Measurements from ENCODE around the gene KDM6A. TPM values are rescaled to one million over a fixed set of nuclear protein-coding genes. Genes with fewer than 3 reads are reported as not detected.

KDM6A gene
- total RNA-seq, 1 donor = 20.3 TPM

DNA sequence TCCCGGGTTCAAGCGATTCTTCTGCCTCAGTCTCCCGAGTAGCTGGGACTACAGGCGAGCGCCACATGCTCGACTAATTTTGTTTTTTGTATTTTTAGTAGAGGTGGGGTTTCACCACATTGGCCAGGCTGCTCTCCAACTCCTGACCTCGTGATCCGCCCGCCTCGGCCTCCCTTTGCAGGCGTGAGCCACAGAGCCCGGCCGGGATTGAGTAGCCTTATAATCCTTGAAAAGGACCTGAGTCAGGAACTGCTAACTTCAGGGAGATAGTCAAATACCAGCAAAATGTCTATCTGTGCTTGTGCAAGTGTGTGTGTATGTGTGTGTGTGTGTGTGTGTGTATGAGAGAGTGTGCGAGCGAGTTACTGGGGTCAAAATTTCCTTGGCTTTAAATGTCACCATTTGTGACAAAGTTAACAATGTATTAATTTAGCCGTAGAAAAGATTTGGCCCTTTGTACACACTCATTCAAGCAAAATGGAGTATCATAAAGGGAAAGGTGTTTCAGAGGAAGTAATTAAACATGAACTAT lies 1.8 kb upstream of the KDM6A start:
- peak overlapping the region; percentile 31 for H3K4me3 ChIP-seq (ENCODE audit: insufficient read depth, low read length)
- no peaks in the 10 kb centered on the region for H3K9me3 ChIP-seq (ENCODE audit: low read depth, low read length)
- H3K27ac ChIP-seq (ENCODE audit: low read depth, low read length) = no peak overlapping the region
- H2AFZ ChIP-seq (ENCODE audit: low read length) = no peak overlapping the region
- peaks cover 6% of the 10 kb centered on the region for H4K20me1 ChIP-seq (ENCODE audit: insufficient read depth, low read length)
- TF ChIP-seq, protein P1, sequence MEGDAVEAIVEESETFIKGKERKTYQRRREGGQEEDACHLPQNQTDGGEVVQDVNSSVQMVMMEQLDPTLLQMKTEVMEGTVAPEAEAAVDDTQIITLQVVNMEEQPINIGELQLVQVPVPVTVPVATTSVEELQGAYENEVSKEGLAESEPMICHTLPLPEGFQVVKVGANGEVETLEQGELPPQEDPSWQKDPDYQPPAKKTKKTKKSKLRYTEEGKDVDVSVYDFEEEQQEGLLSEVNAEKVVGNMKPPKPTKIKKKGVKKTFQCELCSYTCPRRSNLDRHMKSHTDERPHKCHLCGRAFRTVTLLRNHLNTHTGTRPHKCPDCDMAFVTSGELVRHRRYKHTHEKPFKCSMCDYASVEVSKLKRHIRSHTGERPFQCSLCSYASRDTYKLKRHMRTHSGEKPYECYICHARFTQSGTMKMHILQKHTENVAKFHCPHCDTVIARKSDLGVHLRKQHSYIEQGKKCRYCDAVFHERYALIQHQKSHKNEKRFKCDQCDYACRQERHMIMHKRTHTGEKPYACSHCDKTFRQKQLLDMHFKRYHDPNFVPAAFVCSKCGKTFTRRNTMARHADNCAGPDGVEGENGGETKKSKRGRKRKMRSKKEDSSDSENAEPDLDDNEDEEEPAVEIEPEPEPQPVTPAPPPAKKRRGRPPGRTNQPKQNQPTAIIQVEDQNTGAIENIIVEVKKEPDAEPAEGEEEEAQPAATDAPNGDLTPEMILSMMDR (IDR thresholded peaks at IDR 0.05; ENCODE audit: extremely low read depth, low read depth, low read length) = no peak
- H3K4me2 ChIP-seq (ENCODE audit: insufficient read depth, low read length) = peak overlapping the region; percentile 85
- H3K4me1 ChIP-seq (ENCODE audit: insufficient read depth, low read length) = peaks cover 10% of the 10 kb centered on the region
- H3K36me3 ChIP-seq (ENCODE audit: insufficient read depth, low read length) = no peaks in the 10 kb centered on the region
- H3K27me3 ChIP-seq (ENCODE audit: insufficient read depth, low read length) = no peaks in the 10 kb centered on the region
- peak; percentile 86 for DNase-seq (ENCODE audit: insufficient read length, low spot score, missing footprints)
- H3K79me2 ChIP-seq (ENCODE audit: insufficient read depth, low read length) = peaks cover 41% of the 10 kb centered on the region

DNA sequence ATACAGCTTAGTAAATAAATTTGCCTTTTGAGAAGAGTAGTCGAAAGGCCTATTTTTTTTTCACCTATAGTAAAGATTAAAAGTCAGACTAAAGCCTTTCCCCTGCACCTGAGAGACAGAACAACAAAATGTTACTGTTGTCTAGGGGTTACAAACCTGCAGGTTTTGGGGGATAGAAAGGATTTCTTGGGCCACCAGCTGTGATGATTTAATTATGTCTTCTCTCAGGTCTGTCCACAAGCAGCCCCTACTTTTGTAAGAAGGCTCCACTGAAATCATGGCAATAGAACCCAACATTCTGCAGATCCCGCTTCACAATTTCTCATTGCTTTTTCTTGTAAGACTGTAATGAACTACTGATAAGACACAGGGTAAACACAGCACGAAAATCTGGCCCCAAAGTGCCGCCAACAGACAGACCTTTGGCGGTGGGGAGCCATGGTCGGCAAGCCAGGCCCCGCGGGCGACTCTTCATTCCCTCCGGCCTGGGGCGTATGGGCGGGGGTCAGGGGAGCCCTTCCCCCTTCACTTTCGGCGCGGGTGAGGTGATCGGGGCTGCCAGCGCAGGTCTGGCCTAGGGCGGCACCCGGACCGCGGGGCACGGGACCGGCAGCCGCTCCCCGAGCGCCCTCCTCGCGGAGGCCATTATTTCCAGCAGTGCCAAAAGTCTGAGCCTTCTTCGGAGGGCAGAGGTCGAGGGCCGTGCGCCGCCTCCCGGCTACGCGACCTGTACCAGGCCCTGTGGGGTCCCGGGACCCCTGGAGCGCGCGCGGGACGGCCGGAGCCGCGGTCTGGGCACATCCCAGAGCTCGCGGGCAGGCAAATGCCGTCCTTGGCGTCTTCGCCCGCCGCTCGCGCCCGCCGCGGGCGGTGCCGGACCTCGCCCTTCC lies 812 bp upstream of the KDM6A start:
- peak overlapping the region; percentile 91 for H3K4me3 ChIP-seq (ENCODE audit: insufficient read depth, low read length)
- peak overlapping the region; percentile 84 for H3K27ac ChIP-seq (ENCODE audit: low read depth, low read length)
- H3K79me2 ChIP-seq (ENCODE audit: insufficient read depth, low read length) = peaks cover 51% of the 10 kb centered on the region
- TF ChIP-seq, protein P1 (IDR thresholded peaks at IDR 0.05; ENCODE audit: extremely low read depth, low read depth, low read length) = no peak
- peaks cover 10% of the 10 kb centered on the region for H3K4me1 ChIP-seq (ENCODE audit: insufficient read depth, low read length)
- H3K9me3 ChIP-seq (ENCODE audit: low read depth, low read length) = no peaks in the 10 kb centered on the region
- peak overlapping the region; percentile 85 for H3K4me2 ChIP-seq (ENCODE audit: insufficient read depth, low read length)
- peak; percentile 90 for DNase-seq (ENCODE audit: insufficient read length, low spot score, missing footprints)
- H4K20me1 ChIP-seq (ENCODE audit: insufficient read depth, low read length) = peaks cover 12% of the 10 kb centered on the region
- no peaks in the 10 kb centered on the region for H3K27me3 ChIP-seq (ENCODE audit: insufficient read depth, low read length)
- H3K36me3 ChIP-seq (ENCODE audit: insufficient read depth, low read length) = peaks cover 3% of the 10 kb centered on the region
- H2AFZ ChIP-seq (ENCODE audit: low read length) = peak overlapping the region; percentile 92

DNA sequence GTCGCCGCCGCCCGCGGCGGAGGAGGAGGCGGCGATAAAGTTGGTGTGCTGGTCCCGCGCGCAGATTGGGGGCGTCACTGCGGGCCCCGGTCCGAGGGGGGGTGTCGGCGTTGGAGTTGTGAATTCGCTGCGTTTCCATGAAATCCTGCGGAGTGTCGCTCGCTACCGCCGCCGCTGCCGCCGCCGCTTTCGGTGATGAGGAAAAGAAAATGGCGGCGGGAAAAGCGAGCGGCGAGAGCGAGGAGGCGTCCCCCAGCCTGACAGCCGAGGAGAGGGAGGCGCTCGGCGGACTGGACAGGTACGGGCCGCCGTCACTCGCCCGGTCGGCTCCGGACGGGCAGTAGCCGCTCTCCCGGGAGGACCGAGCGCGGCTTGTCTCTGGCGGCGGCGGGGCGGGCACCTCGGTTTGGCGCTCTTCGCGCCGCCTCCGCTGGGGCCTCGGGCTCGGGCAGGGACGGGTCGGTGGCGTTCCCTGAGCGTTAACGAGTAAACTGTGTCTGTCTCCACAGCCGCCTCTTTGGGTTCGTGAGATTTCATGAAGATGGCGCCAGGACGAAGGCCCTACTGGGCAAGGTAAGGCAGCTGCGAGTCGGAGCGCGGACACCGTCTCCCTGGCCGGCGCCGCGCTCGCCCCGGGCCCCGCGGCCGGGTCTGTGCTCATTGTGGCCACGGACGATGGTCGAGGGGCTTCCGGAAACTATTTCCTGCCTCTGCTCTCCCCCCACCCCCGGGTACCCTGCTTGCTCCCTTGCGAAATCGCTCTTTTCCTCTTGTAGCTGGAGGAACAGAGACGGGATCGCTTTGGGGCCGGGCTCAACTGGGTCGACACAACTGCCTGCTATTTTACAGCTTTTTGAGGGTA lies 658 bp downstream of the KDM6A start:
- H3K4me1 ChIP-seq (ENCODE audit: insufficient read depth, low read length) = peaks cover 10% of the 10 kb centered on the region
- H2AFZ ChIP-seq (ENCODE audit: low read length) = peak overlapping the region; percentile 95
- peaks cover 25% of the 10 kb centered on the region for H4K20me1 ChIP-seq (ENCODE audit: insufficient read depth, low read length)
- H3K4me2 ChIP-seq (ENCODE audit: insufficient read depth, low read length) = peak overlapping the region; percentile 97
- H3K9me3 ChIP-seq (ENCODE audit: low read depth, low read length) = no peaks in the 10 kb centered on the region
- peaks cover 3% of the 10 kb centered on the region for H3K36me3 ChIP-seq (ENCODE audit: insufficient read depth, low read length)
- H3K79me2 ChIP-seq (ENCODE audit: insufficient read depth, low read length) = peaks cover 65% of the 10 kb centered on the region
- peak; percentile 88 for DNase-seq (ENCODE audit: insufficient read length, low spot score, missing footprints)
- H3K27ac ChIP-seq (ENCODE audit: low read depth, low read length) = peak overlapping the region; percentile 80
- H3K27me3 ChIP-seq (ENCODE audit: insufficient read depth, low read length) = no peaks in the 10 kb centered on the region
- TF ChIP-seq, protein P1 (IDR thresholded peaks at IDR 0.05; ENCODE audit: extremely low read depth, low read depth, low read length) = no peak
- H3K4me3 ChIP-seq (ENCODE audit: insufficient read depth, low read length) = peak overlapping the region; percentile 91
